H1 (cell line): Measurements from ENCODE around the gene ARHGEF38. TPM values are rescaled to one million over a fixed set of nuclear protein-coding genes. Genes with fewer than 3 reads are reported as not detected.

ENCODE experiments used
- CBX8 ChIP-seq: fragments of 300-800, 300-1000 bp; sonication (generic); IDR thresholded peaks from 2 replicates; pipeline ENCODE4 v1.7.1; 2016; ENCODE audit warnings: low read depth, low read length, borderline replicate concordance
- CHD2 ChIP-seq: IDR thresholded peaks from 2 replicates; pipeline ENCODE4 v1.6.1; 2012; ENCODE audit warnings: low read length, improper control_type of control experiment
- KDM5A ChIP-seq: fragments of 200-600 bp; IDR thresholded peaks from 2 replicates; pipeline ENCODE4 v1.7.1; 2012; ENCODE audit warnings: mild to moderate bottlenecking, low read length, inconsistent platforms, mixed read lengths
- RNF2 ChIP-seq: fragments of 200-900, 300-1000 bp; sonication (generic); IDR thresholded peaks from 2 replicates; pipeline ENCODE4 v1.7.1; 2016; ENCODE audit warnings: borderline replicate concordance, low read depth, mild to moderate bottlenecking, antibody characterized with exemption, low read length; ENCODE audit not compliant: poor library complexity, severe bottlenecking; ENCODE audit errors: missing control alignments
- polyA plus RNA-seq, 7 experiments: library from polyadenylated mRNA; depleted of rRNA in 3 of 7; stranded (reverse) in 5 of 7; unstranded in 2 of 7; fragments of >200 nt in 5 of 7; fragments of 200-250 nt in 2 of 7; gene quantifications; 1 replicate in 5 of 7; 2 replicates in 1 of 7; 4 replicates in 1 of 7; pipeline versions ENCODE4 v1.2.1 to v1.2.3, GENCODE V29; 2011 to 2013; ENCODE audit warnings: missing spikeins in 2 of 7, mixed read lengths in 2 of 7
- total RNA-seq: library from RNA; stranded (reverse); fragmentation: NEBNext Ultra II Directional; extraction: Animal tissue kit (Norgen Biotek cat#: 25700); gene quantifications from 2 replicates; pipeline ENCODE4 v1.2.1, GENCODE V29; 2021

ARHGEF38 gene
- total and polyA plus RNA-seq, 2 of the 8 experiments (the other 6 are each of a cell fraction or from before 2014, with no cell fraction given), result not detected

GRCh38 chr4:105560421-105560848, 8.0 kb downstream of the ARHGEF38 start (continued):
- TF ChIP-seq RNF2 (no peak), CBX8 (no peak), KDM5A (no peak), CHD2 (no peak)
